CD4-positive, alpha-beta T cell treated with Interleukin-10 for 1 hour (primary cell): ENCODE data around the gene NCOA4.
A peak's percentile ranks its signal among the peaks of the same experiment; 100 is the strongest.
"Not testable (repeated sequence)": the region's sequence is repeated elsewhere in the genome, so short reads cannot be mapped to it uniquely, and the experiment has no call there.

Experiments used
- DNase-seq: peaks from one replicate; pipeline ENCODE4 v3.0.0-alpha.2; 2020

The NCOA4 gene

GRCh38 chr10:45978554-45978953 lies 51.9 kb downstream of the NCOA4 start:
- not testable (repeated sequence) for DNase-seq

DNA sequence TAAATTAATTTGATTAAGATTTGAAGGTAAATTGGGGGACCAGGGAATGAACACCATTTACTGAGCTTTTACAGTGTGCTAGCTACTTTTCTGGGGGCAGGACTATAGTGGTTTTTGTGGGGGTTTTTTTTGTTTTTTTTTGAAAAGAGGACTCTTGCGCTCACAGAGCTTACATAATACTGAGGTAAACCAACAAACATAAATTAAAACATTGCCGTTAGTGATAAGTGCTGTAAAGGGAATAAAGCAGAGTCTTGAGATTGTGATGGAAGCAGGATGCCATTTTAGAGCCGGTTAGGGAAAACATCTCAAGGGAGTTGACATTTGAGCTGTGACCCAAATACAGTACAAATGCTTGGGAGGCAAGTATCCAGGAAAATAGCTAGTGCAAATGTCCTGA lies 56.4 kb downstream of the NCOA4 start:
- DNase-seq = not testable (repeated sequence)

DNA sequence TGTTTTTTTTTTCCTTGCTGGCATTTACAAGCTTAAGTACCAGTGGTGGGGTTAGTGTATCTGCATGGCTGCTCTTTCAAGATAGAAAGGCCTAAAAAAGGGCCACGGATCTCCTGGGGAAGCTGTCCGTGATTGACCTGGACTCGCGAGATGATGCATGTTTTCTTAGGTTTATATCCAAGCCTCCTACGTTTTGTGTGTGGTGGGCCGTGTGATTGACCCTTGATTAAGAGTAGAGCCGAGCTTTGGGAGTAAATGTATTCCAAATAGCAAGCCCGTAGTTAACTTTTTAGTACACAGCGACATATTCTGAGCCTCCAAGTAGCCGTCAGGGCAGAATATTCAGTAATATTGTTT lies 57.6 kb downstream of the NCOA4 start:
- not testable (repeated sequence) for DNase-seq

- peak; percentile 90 for DNase-seq
Measured at GRCh38 chr10:45972106-45972812, 58.2 kb downstream of the NCOA4 start, which contains the start of gene TIMM23. TSS of gene TIMM23 (plus strand) at chr10:45972489. CDS start at chr10:45972625, 136 bp downstream.

- DNase-seq = not testable (repeated sequence)
Measured at GRCh38 chr10:45971742-45972105, 58.7 kb downstream of the NCOA4 start.

DNA sequence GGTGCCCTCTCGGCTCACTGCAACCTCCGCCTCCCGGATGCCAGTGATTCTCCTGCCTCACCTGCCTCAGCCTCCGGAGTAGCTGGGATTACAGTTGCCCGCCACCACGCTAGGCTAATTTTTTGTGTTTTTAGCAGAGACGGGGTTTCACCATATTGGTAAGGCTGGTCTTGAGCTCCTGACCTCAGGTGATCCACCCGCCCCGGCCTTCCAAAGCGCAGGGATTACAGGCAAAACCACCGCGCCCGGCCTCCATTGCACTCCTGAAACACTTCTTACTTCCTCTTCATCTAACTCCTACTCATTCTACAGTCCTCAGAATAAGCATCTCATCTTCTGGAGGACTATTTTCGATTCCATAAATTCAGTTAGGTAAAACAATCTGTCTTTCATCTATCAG lies 59.4 kb downstream of the NCOA4 start:
- DNase-seq = not testable (repeated sequence)

- not testable (repeated sequence) for DNase-seq
Measured at GRCh38 chr10:45962686-45963452, 67.6 kb downstream of the NCOA4 start.

GRCh38 chr10:45957928-45958327 lies 72.5 kb downstream of the NCOA4 start:
- not testable (repeated sequence) for DNase-seq

- DNase-seq = not testable (repeated sequence)
Measured at GRCh38 chr10:45956634-45957033, 73.8 kb downstream of the NCOA4 start.
